ENCODE results near the gene CCDC112.
A peak's percentile ranks its signal among the peaks of the same experiment; 100 is the strongest.

Gene CCDC112

DNA sequence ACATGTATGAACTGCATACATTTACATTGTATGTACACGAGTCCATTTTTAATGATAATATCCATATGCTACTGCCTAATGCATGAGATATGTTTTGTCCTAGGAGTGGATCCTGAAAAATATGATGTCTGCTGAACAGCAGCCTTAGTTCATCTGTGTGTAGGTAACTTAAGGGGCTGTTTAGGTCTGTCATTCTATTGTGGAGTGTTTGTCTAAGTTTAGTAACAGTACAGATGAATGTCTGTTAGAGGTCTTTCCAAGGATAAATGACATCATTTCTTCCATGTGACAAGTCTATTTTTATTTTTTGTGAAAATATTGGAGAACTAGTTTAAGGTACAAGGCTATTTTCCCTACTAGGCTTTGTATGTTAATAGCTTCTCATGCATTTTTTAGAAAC lies 22.6 kb upstream of the CCDC112 start:
- no peak for DNase-seq

DNA sequence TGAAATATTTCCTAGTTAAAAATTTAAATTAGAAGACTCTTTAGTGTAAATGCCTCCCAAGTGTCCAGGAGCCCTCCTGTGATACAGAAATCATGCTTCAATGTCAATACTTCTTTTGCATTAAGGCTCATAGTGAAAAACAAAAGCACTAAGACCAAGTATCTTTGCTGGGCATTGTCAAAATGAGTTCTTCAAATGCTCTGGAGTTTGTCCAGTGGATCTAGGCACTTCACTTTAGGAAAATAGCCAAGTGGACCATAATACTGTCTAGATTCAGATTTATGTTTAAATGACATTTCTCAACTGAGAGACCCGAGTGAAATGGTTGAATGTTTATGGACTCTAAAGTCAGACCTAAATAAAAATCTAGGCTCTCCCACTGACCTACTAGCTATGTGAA lies 21.3 kb upstream of the CCDC112 start:
- DNase-seq = no peak

DNA sequence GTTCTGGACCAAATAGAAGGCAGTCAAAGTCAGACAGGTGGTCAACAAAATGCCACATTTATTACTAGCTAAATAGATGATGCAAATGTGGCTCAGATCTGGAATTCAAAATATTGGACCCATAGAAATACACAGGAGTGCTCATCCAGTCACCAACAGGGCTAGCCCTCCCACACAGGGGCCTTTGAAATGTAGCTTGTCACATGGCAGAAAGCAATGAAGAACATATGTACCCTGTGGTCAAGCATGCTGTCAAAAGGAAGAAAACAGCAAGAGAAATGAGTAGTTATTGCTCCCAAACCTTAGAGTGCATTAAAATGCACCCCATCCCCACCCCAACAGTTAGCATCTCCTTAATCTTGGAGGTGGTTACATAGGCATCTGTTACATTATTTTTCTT lies 20.9 kb upstream of the CCDC112 start:
- no peak for DNase-seq

DNA sequence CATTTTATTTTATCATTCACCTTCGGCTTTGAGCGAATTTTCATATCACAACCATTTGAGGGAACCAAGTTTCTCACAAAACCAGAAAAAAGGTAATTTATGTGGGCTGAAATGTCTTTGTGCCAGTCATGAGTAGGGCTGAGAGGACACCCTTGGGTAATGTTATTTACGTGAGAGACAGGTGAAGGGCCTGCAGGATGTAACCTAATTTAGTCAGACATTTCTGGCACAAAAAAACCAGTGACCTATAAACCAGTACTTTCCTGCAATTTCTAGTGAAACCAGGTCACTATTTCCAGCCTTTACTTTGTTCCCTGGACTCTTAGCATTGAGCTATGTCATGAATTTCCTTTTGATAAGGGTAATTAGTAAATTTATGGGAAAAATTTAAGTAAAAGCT lies 17.2 kb upstream of the CCDC112 start:
- no peak for DNase-seq

DNA sequence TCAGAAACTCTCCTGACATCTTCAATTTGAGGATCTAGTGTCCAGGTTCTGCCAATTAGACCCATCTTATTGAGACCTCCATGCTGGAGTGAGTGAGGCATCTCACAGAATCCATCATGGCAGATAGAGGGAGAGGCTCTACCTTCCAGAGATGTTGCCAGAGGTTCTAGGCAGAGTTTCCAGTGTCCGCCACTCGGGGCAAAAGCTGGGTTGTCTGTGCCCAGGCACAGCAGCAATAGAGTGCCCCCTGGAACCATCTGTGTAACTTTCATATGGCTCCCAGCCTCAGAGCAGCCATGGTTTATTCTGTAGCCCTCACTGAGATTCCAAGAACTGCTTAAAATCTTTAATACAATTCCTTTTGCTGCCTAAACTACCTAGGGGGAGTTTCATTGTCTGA lies 16.6 kb upstream of the CCDC112 start:
- no peak for DNase-seq

DNA sequence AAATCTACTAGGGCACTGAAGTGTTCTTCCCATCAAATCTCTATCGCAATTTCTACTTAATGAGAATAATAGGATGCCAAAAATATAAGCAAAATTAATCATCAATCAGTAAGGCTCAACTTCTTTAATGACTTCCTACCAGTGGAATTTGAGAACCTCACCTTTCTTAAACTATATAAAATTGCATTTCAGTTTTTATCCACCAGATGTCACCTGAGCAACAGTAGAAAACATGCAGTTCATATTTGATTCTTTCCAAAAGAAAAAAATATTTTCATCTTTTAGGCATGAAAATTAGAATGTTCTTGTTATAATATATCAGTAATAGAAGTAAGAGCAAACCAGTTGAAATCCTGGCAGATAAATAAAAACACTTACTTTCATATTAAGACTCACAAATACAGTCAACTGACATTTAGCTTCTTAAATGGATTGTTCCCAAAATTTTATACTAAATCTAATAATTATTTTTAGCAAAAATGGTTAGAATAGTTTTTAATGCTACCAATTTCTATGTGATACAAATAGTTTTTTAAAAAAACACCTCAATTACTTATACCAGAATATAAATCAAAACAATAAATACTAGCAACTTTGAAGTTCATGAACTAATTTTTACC lies 13.4 kb upstream of the CCDC112 start:
- DNase-seq = peak in 1 of 56 donors; percentile 42

DNA sequence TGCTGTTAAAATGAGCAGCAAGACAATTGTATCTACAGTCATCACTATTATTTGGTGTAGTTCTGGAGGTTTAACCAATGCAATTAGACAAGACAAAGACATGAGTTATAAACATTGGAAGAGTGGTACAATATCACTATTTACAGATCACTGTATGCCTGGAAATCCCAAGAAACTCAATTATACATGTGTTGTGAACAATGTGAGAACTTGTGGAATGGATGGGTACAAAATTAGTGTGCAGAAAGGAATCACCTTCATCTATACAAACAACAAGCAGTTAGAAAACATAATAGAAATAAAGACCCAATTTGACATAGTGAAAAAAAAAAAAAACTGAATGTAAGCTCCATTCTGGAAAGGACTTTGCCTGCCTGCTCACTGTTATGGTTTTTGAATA lies 12.4 kb upstream of the CCDC112 start:
- DNase-seq = no peak

DNA sequence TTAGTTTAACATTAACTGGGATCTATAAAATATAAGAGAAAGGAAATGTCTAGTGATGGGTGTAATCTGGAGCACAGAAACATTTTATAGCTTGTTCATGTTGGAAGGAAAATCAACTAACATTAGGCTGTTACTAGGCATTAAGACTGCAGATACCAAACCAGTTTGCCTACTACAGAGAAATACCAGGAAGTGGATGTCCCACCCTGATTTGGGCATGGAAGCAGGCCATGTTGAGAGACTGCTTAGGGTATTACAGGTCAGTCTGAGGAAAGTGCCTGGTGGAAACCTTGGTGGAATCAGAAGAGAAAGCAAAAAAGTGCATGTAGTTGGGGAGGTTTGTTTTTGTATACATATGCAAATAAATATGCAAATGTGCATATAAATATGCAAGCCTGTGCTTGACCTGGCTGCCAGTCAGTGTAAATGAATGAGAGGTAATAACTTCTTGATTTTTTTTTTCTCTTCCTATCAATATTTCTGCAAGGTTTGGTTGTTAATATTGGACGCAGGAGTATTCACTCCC lies 9.6 kb upstream of the CCDC112 start:
- DNase-seq = no peak

DNA sequence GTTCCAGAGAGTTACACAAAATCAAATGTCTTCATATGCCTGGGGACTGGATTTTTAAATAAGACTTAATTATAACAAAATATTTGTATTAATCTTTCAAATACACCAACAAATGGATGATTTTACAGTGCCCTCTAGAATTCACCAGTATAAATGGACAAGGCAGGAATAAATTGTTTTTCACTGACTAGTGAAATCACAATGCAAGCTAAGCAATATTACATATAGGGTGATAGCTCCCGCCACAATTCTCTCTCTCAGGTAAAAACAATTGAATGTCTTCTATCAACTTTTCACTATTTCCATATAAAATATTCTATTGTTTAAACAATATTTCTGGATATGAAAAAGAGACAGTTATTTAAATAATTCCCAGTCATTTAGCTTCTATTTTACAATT lies 8.0 kb upstream of the CCDC112 start:
- DNase-seq = no peak

DNA sequence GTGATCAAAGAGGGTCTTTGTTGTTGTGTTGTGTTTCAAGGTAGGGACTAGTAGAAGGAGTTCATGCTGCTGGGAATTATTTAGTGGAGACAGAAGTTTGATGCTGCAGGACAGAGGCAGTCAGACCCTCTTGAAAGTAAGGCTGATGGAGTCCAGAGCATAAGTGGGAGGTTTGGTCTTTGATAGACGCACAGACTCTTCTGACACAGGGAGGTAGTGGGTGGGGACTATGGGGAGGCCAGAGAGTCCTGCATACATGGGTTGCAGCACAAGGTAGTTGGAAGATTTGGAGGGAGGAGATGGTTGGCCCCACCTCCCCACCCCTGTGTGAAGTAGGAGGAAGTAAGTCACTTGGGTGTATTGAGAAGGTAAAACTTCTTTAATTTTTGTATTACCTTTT lies 2.4 kb upstream of the CCDC112 start:
- DNase-seq = no peak

DNA sequence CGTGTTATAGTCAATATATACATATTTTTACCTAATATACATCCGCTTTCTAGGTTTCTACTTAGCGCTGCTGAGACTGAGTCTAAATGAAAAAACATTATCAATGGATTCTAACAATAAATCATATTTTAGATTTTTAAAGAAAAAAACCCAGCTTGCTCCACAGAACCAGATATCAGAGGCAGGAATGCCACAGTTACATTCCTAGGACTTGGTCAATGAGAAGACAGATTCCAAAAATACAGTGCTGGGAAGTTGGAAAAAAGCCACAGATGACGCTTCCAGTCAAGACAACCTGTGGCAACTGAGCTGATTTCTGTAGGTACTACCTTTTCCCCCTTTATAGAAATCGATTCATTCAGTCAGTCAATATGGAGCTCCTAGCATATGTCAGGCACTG lies 577 bp upstream of the CCDC112 start:
- no peak for DNase-seq

DNA sequence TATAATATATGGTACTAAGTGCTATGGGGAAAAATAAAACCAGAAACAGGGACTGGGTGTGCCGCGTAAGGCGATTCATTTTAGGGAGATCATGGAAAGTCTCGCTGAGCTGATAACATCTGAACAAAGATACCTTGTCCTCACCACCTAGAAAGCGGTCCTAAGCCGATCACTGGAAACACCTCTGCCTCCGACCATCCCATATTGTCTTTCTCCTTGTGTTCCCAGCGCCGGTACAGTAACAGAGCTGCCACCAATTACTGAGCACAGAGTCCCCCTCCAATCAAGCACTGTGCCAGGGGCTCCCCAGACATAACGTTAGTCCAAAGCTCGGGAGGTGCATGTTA lies 704 bp downstream of the CCDC112 start:
- peak in 2 of 56 donors; percentile 43 to 60 for DNase-seq

DNA sequence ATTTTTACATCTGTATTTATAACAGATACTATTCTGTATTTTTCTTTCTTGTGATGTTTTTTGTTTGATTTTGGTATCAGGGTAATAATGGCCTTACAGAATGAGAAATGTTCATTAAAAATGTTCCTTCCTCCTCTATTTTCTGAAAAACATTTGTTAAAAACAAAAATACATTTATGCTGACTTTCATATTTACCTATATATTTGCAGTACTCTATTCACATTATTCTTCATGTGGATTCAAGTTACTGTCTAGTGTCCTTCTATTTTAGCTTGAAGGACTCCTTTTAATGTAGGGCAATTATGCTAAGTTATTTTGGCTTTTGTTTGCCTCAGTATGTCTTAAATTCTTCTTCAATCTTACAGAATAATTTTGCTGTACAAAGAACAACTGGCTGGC lies 5.1 kb downstream of the CCDC112 start:
- no peak for DNase-seq

DNA sequence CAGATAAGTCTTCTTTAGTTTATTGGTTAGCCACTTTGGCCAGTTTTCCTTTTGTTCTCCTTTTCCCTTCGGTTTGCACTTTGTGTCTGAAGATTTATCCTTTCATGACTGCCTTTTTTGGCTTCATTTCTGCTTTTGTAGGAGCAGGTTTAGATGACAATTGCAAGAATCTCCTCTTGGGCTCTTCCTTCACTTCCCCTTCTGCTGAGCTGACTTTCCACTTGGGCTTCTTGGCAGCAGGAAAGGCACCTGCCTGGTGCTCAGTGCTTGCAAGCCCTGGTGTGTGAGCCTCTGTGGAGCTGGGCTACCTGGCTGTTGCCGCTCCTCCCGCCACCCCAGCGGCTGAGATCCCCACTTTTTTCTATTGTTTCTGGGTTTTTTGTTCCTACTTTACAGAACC lies 7.3 kb downstream of the CCDC112 start:
- no peak for DNase-seq

DNA sequence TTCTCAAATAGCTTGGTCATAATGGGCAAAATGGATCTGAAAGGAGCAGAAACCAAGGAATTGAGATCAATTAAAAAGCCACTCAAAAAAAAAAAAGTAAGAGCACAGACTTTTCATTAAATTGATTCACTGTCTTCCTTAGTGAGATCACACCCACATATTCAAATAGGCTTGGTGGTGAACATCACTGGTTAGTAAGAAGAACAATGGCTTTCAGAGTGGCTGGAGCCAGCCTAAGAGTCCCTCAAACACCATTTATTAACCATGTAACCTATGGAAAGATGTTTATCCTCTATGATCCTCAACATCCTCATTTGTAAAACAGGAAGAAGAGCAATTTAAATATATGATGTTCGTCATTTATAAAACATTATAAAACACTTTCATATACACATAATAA lies 12.4 kb downstream of the CCDC112 start:
- no peak for DNase-seq

DNA sequence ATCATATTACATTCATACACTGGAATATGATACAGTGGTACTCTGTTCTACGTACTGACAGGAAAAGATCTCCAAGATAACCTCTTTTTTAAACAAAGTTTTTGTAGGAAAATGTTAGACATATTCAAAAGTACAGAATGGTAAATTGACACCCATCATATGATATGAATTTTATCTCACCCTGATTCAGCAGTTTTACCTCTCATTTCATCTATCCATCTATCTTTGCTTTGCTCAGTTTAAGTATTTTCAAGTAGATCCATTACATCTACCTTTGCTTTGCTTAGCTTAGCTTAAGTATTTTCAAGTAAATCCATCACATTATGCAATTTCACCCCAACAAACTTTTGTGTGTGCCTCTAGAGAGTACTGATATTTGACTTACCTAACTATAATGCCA lies 14.3 kb downstream of the CCDC112 start:
- DNase-seq = no peak

DNA sequence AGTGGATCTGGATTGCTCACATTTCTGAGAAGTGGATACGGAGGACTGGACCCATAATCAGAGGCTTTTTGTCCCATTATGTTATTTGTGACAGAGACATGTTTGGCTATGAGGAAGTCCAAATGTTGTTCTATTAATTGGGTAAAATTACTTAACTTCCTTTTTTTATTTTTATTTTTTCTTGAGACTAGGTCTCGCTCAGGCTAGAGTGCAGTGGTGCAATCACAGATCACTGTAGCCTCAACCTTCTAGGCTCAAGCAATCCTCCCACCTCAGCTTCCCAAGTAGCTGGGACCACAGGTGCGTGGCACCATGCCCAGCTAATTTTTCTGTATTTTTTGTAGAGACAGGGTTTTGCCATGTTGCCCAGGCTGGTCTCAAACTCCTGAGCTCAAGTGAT lies 21.9 kb downstream of the CCDC112 start:
- DNase-seq = no peak

DNA sequence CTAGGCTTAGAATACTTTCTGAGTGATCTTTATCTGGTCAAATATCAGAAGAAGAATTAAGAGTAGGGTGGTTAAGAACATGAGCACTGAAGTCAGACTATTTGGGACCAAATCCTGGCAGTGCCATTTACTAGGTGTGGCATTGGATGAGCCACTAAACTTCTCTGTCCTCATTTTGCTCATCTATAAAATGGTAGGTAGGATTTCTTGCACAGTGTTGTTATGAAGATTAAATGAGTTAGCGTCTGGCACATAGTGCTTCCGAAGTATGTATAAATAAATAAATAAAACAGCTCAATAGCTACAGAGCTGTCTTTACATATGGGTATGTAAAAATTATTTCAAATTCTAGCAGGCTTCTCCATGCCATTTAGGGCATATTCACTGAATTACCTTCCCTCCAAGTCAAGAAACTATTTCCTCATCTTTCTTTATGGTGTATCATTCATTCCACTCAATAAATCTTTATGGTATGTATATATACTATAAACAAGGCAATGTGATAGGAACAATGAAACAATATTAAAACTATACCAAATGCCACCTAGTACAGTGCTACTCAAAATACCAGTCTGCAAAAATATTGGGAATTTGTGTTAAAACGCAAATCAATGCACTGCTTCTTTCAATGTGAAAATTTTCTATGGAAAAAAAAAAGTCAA lies 24.0 kb downstream of the CCDC112 start:
- no peak for DNase-seq

DNA sequence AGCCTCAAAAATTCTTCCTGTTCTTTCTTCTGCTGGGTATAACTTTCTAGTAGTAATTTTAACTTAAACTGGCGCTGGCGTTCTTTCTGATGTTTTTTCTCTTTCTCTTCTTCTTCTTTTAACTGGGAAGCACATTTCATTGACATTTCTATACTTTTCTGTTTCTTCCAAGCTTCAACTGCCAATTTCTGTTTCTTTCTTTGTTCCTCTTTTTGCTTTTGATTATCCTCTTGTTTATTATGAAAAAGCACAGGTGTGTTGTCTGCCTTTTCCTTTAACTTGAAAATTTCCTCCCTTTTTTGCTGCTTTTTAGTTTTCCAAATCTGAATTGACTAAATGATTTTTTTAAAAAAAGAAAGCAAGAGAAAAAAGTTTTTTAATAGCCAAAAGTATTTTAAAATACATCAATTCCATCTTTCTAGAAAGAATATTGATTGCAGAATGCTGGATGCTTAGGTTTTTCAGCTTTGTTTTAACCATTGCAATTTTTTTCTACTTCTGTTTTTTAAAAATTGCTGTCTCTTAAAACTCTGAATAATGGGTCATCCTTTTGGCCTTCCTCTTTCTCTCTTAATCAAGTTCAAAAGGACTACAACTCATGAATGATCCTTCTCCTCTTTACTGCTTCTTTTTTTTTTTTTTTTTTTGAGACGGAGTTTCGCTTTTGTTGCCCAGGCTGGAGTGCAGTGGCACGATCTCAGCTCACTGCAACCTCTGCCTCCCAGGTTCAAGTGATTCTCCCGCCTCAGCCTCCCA lies 25.0 kb downstream of the CCDC112 start:
- DNase-seq = no peak

DNA sequence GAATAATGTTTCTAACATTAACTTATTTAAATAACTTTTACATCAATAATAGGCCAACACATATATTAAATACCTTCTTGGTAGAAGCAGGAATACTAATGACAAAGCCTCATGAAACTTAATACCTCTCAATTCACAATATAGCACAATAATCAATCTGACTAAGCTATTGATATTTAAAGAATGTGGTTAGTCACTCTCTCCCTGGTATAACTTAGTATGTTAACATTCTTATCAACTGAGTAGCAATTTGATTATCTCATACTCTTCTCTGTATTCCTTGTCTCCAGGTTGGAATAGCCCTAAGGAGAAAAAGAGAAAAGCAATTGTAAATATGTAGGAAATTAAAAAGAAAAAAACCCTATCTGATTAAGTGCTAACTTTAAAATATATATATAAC lies 28.8 kb downstream of the CCDC112 start:
- DNase-seq = no peak

DNA sequence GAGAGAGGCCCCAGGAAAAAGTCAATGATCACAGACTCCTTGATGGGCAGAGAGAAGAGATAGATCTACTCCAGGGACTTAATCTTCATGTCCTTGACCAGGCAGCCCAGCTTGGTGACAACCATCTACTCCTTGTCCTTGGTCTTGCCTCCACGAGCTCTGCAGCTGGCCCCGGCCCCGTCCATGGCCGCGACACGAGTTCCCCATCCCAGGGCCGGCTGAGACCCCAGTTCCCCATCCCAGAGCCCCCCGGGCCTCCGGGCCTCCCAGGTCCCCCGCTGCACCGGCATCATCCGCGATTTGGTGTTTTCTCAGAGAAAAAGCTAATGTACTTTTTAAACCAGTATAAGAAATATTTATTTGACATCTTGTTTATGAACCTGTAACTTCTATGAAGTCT lies 31.2 kb downstream of the CCDC112 start:
- DNase-seq = peak in 1 of 56 donors; percentile 2

DNA sequence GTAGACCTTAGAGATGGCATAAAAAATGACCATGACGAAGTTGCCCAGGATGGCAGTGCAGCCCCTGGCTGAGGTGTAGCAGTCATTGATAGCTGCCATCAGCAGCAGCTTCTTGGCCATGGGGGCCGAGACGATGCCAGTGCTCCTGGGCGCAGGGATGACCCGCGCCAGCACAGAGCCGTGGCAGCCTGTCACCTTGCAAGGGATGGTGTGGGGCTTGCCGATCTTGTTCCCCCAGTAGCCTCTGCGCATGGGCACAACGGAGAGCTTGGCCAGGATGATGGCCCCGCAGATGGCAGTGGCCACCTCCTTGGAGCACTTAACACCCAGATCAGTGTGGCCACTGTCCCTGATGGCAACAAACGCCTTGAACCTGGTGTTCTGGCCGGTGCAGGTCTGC lies 31.7 kb downstream of the CCDC112 start:
- no peak for DNase-seq

DNA sequence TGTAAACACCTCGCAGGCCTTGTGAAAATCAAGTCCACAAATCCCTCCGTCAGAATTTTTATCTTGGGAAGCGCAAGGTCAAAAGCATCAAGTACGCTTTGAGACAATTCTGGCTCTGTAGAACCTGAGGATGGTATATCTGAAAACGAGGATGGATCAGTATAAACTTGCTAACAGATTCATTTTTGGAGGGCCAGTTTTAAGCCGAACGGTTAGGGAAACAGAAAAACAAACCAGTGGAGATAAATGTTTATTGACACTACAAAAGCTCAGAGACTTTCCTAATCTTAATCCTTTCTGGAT lies 33.4 kb downstream of the CCDC112 start:
- DNase-seq = no peak
